Lower lobe of right lung (tissue), 2 donors: ENCODE measurements around the gene WIPI1. TPM values are rescaled to one million over a fixed set of nuclear protein-coding genes. Genes with fewer than 3 reads are reported as not detected.
"Not testable (repeated sequence)": the region's sequence is repeated elsewhere in the genome, so short reads cannot be mapped to it uniquely, and the experiment has no call there.

ENCODE experiments used
- ATAC-seq, 2 donors: fragments of 200-7000 bp; cut with Tn5 transposase; one replicate each; pipeline ENCODE4 v1.9.1; 2020 to 2022; ENCODE audit warnings: mild to moderate bottlenecking in 2 of 2, moderate library complexity in 2 of 2
- DNase-seq: peaks from one replicate; pipeline ENCODE4 v3.0.0-alpha.2; 2020
- H3K27ac ChIP-seq: fragments of 200-600 bp; one replicate; pipeline ENCODE4 v1.8.0; 2022
- H3K27me3 ChIP-seq: fragments of 200-600 bp; one replicate; pipeline ENCODE4 v1.8.0; 2022; ENCODE audit warnings: low read depth
- H3K36me3 ChIP-seq: fragments of 200-600 bp; one replicate; pipeline ENCODE4 v1.8.0; 2022; ENCODE audit warnings: mild to moderate bottlenecking
- H3K4me1 ChIP-seq: fragments of 200-600 bp; one replicate; pipeline ENCODE4 v1.8.0; 2022
- H3K4me3 ChIP-seq: fragments of 200-600 bp; one replicate; pipeline ENCODE4 v1.8.0; 2022; ENCODE audit warnings: mild to moderate bottlenecking
- H3K9me3 ChIP-seq: fragments of 200-600 bp; one replicate; pipeline ENCODE4 v1.8.0; 2022
- intact Hi-C: fragments of 100-400 bp; cut with DNase I; formaldehyde crosslinking; loops from one replicate; pipeline ENCODE4 v1.11.0; 2022
- total RNA-seq: library from RNA; stranded (reverse); fragmentation: NEBNext Ultra II Directional; extraction: Animal tissue kit (Norgen Biotek cat#: 25700); gene quantifications from one replicate; pipeline ENCODE4 v1.2.1, GENCODE V29; 2021
- TF ChIP-seq, protein P1 (sequence below): fragments of 200-600 bp; IDR thresholded peaks from one replicate; pipeline ENCODE4 v1.8.0; 2022; ENCODE audit warnings: antibody characterized with exemption, mild to moderate bottlenecking
- donor health status: DM: no; HTN: yes; CAD: no; lungs with severe emphysema.

The WIPI1 gene
- total RNA-seq, 1 donor from 2014 or later, result 37.5 TPM

DNA sequence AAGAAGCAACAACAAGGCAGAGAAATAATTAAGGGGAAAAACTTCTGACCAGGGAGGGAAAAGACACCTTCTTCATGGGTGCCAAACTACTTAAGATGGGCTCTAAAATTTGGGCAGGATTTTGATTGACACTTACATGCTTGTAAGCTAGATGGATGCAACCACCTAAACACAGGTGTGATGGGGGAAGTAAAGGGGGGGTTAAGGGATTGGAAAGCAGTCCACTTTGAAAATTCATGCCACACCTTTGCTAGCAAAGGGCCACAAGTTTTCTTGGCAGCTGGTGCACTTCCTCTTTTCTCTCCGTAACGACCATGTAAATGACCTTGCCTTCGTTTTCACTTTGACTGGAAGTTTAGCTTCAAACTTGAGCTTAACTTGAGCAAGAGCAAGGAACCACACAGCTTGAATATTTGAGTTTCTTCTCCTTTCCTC lies 40.6 kb upstream of the WIPI1 start:
- no peaks in the 10 kb centered on the region for H3K36me3 ChIP-seq
- TF ChIP-seq, protein P1, sequence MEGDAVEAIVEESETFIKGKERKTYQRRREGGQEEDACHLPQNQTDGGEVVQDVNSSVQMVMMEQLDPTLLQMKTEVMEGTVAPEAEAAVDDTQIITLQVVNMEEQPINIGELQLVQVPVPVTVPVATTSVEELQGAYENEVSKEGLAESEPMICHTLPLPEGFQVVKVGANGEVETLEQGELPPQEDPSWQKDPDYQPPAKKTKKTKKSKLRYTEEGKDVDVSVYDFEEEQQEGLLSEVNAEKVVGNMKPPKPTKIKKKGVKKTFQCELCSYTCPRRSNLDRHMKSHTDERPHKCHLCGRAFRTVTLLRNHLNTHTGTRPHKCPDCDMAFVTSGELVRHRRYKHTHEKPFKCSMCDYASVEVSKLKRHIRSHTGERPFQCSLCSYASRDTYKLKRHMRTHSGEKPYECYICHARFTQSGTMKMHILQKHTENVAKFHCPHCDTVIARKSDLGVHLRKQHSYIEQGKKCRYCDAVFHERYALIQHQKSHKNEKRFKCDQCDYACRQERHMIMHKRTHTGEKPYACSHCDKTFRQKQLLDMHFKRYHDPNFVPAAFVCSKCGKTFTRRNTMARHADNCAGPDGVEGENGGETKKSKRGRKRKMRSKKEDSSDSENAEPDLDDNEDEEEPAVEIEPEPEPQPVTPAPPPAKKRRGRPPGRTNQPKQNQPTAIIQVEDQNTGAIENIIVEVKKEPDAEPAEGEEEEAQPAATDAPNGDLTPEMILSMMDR, result no peak
- H3K27ac ChIP-seq, result peak overlapping the region; percentile 75
- peaks cover 37% of the 10 kb centered on the region for H3K4me1 ChIP-seq
- DNase-seq, result peak; percentile 54
- peak overlapping the region; percentile 19 for H3K4me3 ChIP-seq
- intact Hi-C loops, result no loop called here
- H3K27me3 ChIP-seq, result no peaks in the 10 kb centered on the region
- H3K9me3 ChIP-seq, result no peaks in the 10 kb centered on the region
- ATAC-seq, result peak; percentile 70 to 71

DNA sequence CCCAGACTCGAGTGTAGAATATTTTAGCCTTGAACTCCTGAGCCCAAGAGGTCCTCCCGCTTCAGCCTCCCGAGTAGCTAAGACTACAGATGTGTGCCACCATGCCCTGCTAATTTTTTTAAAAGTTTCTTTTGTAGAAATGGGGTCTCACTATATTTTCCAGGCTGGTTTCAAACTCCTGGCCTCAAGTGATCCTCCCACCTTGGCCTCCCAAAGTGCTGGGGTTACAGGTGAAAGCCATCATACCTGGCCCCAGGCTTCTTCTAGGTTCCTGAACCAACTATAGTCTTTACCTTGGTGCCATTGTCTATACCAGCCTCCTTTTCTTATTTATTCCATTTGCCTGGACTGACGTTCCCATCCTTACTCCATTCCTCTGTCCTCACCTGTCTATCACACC lies 37.8 kb upstream of the WIPI1 start:
- TF ChIP-seq, protein P1, result no peak
- DNase-seq, result no peak
- Histone ChIP-seq H3K4me3 (no peak overlapping the region), H3K27me3 (no peaks in the 10 kb centered on the region), H3K4me1 (peaks cover 66% of the 10 kb centered on the region), H3K9me3 (no peaks in the 10 kb centered on the region), H3K36me3 (no peaks in the 10 kb centered on the region), H3K27ac (no peak overlapping the region)
- no peak for ATAC-seq
- intact Hi-C loops, result no loop called here

DNA sequence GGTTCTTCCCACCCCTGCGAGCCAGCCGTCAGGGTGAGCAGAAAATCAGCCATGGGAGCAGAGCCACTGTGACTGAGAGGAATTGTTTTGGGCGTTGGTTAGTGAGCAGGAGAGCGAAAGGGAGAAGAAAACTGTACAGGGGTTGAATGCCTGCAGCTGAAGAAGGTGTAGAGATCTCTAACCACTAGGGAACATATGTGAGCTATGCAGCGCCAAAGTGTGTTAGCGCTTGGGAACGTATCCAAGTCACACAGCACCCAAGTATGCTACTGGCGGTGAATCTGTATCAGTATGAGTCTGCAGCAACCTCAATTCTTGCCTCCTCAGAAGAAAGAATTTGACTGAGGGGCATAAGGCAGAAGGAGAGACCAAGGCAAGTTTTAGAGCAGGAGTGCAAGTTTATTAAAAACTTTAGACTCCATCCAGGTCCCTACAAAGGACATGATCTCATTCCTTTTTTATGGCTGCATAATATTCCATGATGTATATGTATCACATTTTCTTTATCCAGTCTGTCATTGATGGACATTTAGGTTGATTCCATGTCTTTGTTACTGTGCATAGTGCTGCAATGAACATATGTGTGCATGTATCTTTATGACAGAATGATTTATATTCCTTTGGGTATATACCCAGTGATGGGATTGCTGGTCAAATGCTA lies 35.2 kb upstream of the WIPI1 start:
- H3K9me3 ChIP-seq, DNase-seq, H3K36me3 ChIP-seq, H3K27me3 ChIP-seq, intact Hi-C loops: not testable (repeated sequence)
- Histone ChIP-seq H3K4me3 (peak overlapping the region; percentile 12), H3K4me1 (peaks cover 51% of the 10 kb centered on the region), H3K27ac (peak overlapping the region; percentile 62)
- peak; percentile 52 to 65 for ATAC-seq

DNA sequence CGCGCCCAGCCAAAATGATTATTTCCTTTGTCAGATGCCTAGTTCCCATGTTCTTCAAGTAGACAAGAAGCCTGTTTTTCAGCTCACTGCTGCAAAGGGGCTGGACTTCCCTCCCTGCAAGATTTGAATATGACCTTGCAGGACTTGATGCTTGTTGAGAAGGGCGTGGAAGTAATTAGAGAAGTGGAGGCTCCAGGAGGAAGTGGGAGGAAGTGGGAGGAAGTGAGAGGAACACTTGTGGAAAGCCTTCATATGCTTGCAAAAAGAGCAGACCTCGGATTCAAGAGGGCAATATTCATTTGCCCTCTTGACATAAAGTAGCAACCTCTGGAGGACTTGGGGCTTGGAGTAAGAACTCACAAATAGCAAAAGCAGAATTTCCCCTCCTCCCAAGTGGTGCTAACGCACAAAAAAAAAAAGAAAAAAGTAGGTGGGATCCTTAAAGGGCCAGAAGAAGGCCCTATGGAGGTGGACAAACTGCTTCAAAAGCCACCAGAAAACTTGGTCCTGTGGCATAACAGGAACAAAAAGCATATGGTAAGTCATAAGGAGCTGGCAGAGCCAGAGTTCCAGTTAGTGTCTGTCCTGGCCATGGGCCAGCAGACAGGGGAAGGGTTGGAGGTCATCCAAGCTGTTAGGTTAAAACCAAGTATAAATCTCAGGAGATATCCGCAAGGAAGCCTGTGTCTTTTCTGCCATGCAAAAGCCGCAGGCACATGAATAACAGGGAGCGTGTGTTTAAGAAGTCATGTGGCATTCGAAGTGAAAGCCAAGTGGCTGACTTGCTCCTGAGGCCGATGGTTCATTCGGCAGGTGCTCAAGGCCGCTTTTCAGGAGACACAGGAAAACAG lies 34.3 kb upstream of the WIPI1 start:
- intact Hi-C loops, result no loop called here
- peak; percentile 84 to 91 for ATAC-seq
- TF ChIP-seq, protein P1, result no peak
- Histone ChIP-seq H3K4me3 (peak overlapping the region; percentile 12), H3K36me3 (no peaks in the 10 kb centered on the region), H3K9me3 (no peaks in the 10 kb centered on the region), H3K27ac (peak overlapping the region; percentile 62), H3K4me1 (peaks cover 46% of the 10 kb centered on the region), H3K27me3 (no peaks in the 10 kb centered on the region)
- peak; percentile 61 for DNase-seq

DNA sequence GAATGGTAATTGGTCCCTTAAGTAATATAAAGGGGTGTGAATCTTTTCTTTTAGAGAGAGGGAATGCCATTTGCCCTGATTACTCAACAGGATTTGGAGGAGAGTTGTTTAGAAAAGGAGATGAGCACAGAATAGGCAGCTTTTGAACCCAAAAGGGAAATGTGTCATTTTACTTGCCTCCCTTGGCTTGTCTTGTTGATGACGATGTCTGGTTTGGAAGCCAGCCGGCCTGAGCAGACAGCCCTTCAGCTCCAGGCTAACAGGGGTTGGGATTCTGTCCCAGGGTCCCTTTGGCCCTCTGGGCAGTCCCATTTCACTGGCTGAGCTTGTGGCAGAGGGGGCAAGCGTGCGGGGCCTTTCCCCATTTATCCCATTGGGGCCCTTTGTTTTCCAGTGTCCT lies 32.6 kb upstream of the WIPI1 start:
- Histone ChIP-seq H3K27ac (no peak overlapping the region), H3K36me3 (no peaks in the 10 kb centered on the region), H3K9me3 (no peaks in the 10 kb centered on the region), H3K4me3 (no peak overlapping the region), H3K4me1 (peaks cover 46% of the 10 kb centered on the region), H3K27me3 (no peaks in the 10 kb centered on the region)
- TF ChIP-seq, protein P1, result no peak
- DNase-seq, result no peak
- ATAC-seq, result no peak
- intact Hi-C loops, result no loop called here

DNA sequence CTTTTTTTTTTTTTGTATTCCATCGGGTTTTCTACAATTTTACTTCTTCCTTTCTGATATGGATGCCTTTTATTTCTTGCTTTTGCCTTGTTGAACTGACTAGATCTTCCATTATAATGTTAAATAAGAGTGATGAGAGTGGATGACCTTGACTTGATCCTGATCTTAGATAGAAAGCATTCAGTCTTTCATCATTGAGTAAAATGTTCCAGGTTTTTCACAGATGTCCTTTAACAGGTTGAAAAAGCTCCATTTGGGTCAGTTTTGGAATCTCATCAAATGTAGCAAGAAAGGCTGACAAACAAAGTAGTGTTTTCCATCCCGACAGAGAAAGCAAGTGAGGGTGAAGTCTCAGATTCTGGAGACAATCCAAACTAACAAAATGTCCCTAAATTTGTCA lies 27.2 kb upstream of the WIPI1 start:
- Histone ChIP-seq H3K36me3 (no peaks in the 10 kb centered on the region), H3K4me3 (no peak overlapping the region), H3K4me1 (peaks cover 8% of the 10 kb centered on the region), H3K9me3 (no peaks in the 10 kb centered on the region), H3K27me3 (no peaks in the 10 kb centered on the region), H3K27ac (no peak overlapping the region)
- intact Hi-C loops, result no loop called here
- DNase-seq (no peak), ATAC-seq (no peak)
- TF ChIP-seq, protein P1, result no peak
